Epithelial cell of proximal tubule (primary cell): ENCODE results near the gene PAXIP1. TPM values are rescaled to one million over a fixed set of nuclear protein-coding genes. Genes with fewer than 3 reads are reported as not detected.

ENCODE experiments used
- DNase-seq: peaks from one replicate; pipeline ENCODE4 v3.0.0-alpha.2; 2011; ENCODE audit warnings: low read depth
- H3K4me3 ChIP-seq: 2 replicates; pipeline ENCODE4 v1.5.1; 2011; ENCODE audit warnings: low read depth, mild to moderate bottlenecking, low read length
- CTCF ChIP-seq: conservative IDR thresholded peaks from 2 replicates; pipeline ENCODE4 v1.5.1; 2012; ENCODE audit warnings: low read depth, mild to moderate bottlenecking, low read length
- total RNA-seq: library from RNA; depleted of rRNA; stranded (reverse); fragments of >200 nt; gene quantifications from 2 replicates; pipeline ENCODE4 v1.2.3, GENCODE V29; 2015

PAXIP1 gene
- total RNA-seq, 1 donor from 2014 or later: 14.5 TPM

- DNase-seq: no peak
- TF ChIP-seq CTCF: peak; percentile 92
- peak overlapping the region; percentile 33 for H3K4me3 ChIP-seq
Observed at GRCh38 chr7:154913638-154914307, 89.2 kb downstream of the PAXIP1 start.

GRCh38 chr7:154912871-154913637 is 89.9 kb downstream of the PAXIP1 start:
- no peak for DNase-seq
- H3K4me3 ChIP-seq: no peak overlapping the region
- TF ChIP-seq CTCF: no peak

GRCh38 chr7:154911862-154912455 is 91.0 kb downstream of the PAXIP1 start:
- no peak for TF ChIP-seq CTCF
- H3K4me3 ChIP-seq: no peak overlapping the region
- DNase-seq: no peak

- no peak for DNase-seq
- no peak for TF ChIP-seq CTCF
- no peak overlapping the region for H3K4me3 ChIP-seq
Observed at GRCh38 chr7:154911411-154911810, 91.5 kb downstream of the PAXIP1 start.

- no peak overlapping the region for H3K4me3 ChIP-seq
- no peak for DNase-seq
- TF ChIP-seq CTCF: no peak
Observed at GRCh38 chr7:154910977-154911376, 91.9 kb downstream of the PAXIP1 start.

GRCh38 chr7:154910125-154910524 is 92.8 kb downstream of the PAXIP1 start:
- no peak for TF ChIP-seq CTCF
- H3K4me3 ChIP-seq: no peak overlapping the region
- no peak for DNase-seq
